Erythroblast (primary cell): ENCODE results near the gene CDC42SE2.
"Not testable (repeated sequence)": the region's sequence is repeated elsewhere in the genome, so short reads cannot be mapped to it uniquely, and the experiment has no call there.

Experiments used
- DNase-seq, 2 experiments: peaks; one replicate each; lab custom pipeline; 2025; lab: John Stamatoyannopoulos, UW
- GATA1 ChIP-seq: IDR thresholded peaks from 2 replicates; pipeline ENCODE4 v1.6.1; 2011; ENCODE audit warnings: low read depth, mild to moderate bottlenecking, control low read depth, low read length, moderate library complexity
- POLR2A ChIP-seq: IDR thresholded peaks from 2 replicates; pipeline ENCODE4 v1.6.1; 2011; ENCODE audit warnings: mild to moderate bottlenecking, low read length

CDC42SE2 gene

DNA sequence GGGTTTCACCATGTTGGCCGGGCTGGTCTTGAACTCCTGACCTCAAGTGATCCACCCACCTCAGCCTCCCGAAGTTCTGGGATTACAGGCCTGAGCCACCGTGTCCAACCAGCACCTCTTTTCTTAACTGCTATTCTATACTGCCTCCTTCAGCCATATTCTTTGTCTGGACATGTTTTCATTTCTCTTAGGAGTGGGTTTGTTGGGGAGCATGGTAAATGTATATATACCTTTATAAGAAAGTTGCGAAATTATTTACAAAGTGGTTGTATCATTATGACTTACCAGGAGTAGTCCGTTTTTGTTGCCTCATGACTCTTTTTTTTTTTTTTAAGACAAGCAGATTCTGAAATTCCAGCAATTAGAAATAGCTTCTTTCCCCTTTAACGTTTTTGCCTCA lies 38.7 kb downstream of the CDC42SE2 start:
- DNase-seq = no peak
- TF ChIP-seq POLR2A = no peak
- no peak for TF ChIP-seq GATA1

DNA sequence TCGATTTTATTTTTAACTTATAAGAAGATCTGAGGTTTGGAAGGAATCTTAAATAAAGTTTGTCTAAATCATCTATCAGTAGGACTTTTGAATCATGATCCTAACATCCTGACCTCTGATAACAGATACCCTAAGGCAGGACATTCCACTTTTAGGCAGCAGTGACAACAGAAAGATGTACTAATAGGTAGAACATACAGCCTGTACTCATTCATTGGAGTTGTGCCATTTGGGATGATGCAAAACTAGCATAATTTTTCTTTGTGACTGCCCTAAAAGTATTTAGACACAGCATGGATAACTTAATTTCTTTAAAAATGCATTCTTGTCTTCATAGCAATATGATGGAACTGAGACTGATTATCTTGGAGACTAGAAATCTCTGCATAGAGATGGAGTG lies 39.7 kb downstream of the CDC42SE2 start:
- peak in 1 of 2 experiments; percentile 12 for DNase-seq
- TF ChIP-seq POLR2A (no peak), GATA1 (no peak)

DNA sequence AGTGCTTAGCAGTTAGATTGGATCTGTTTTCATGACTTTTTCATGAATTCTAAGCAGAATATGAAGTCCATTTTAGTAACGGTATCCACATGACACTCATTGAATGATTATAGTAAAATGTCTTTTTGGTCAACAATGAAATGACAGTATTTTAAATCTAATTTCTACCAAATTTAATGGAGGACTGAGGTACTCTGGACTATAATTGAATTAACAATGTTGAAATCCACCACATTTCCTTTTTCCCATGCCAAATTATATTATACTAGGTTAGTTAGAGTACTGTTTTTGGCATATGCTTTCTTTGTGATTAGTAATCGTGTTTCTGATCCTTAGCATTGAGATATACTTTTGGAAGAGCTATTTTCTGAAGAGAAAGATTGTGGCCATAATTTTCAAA lies 40.6 kb downstream of the CDC42SE2 start:
- DNase-seq = no peak
- TF ChIP-seq POLR2A = no peak
- TF ChIP-seq GATA1 = no peak

DNA sequence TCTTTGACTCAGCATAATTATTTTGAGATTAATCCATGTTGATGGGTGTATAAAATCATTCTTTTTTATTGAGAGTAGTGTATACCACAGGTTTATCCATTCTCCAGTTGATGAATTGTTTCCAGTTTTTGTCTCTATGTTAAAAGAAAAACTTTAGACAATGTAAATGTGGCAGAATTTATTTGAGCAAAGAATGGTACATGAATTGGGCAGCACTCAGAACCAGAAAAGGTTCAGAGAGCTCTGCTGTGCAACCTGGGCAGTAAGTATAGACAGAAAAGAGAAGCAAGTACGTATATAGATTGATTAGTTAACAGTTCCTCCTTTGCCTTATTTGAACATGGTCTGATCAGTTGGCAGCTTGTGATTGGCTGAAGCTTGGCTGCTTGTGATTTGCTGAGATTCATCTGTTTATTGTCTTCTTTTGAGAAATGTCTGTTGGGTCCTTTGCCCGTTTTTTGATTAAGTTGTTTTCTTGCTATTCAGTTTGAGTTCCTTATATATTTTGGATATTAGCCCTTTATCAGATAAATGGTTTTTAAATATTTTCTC lies 41.4 kb downstream of the CDC42SE2 start:
- no peak for DNase-seq
- no peak for TF ChIP-seq POLR2A
- no peak for TF ChIP-seq GATA1

DNA sequence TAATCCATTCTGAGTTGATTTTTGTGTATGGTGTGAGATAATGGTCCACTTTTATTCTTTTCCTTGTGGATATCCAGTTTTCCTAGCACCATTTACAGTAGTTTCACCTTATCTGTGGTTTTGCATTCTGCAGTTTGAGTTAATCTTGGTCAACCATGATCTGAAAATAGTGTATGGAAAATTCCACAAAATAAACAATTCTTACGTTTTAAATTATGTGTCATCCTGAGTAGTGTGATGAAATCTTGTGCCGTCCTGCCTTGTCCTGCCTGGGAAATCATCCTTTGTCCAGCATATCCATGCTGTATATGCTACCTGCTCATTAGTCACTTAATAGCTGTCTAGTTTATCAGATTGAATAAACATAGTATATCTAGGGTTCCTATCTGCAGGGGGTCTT lies 42.1 kb downstream of the CDC42SE2 start:
- no peak for DNase-seq
- no peak for TF ChIP-seq POLR2A
- TF ChIP-seq GATA1 = no peak

DNA sequence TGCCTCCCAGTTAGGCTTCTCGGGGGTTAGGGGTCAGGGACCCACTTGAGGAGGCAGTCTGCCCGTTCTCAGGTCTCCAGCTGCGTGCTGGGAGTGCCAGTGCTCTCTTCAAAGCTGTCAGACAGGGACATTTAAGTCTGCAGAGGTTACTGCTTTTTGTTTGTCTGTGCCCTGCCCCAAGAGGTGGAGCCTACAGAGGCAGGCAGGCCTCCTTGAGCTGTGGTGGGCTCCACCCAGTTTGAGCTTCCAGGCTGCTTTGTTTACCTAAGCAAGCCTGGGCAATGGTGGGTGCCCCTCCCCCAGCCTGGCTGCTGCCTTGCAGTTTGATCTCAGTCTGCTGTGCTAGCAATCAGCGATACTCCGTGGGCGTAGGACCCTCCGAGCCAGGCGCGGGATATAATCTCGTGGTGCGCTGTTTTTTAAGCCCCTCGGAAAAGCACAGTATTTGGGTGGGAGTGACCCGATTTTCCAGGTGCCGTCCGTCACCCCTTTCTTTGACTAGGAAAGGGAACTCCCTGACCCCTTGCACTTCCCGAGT lies 48.5 kb downstream of the CDC42SE2 start:
- DNase-seq = not testable (repeated sequence)

DNA sequence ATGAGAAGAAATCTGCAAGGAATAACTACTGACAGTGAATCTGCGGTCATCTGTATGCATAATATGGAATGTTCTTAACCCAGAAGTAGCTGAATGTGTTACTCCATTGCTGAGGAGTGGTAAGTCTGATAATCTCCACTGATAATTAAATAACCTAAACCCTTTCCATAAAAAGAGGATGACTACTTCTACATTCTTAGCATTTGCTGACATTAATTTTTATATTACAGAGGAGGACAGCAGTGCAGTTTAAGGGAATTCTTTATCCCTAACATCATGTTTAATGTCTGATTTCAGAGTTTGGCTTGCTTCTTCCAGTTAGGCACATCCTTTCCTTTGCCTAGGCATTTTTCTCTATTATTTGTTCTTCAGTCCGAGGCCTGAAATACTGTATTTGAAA lies 52.2 kb downstream of the CDC42SE2 start:
- DNase-seq = no peak
- TF ChIP-seq GATA1 (no peak), POLR2A (no peak)

DNA sequence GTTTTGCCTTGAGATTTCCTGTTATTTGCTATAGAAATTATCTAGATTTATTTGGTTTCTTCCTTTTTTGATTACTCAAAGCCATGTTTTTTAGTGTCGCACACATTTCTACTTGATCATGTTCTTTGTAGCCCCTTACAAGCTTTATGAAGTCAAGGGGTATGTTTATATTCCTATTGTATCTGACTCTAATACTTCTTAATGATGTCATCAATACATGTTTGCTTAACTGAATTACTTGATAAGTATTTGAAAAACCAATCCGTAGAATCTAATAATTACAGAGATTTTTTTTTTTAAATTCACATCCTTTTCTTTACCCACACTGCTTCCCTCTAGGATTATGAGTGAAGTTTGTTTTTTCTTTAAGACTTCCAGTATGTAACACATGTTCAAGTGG lies 53.0 kb downstream of the CDC42SE2 start:
- TF ChIP-seq GATA1 (no peak), POLR2A (no peak)
- no peak for DNase-seq

DNA sequence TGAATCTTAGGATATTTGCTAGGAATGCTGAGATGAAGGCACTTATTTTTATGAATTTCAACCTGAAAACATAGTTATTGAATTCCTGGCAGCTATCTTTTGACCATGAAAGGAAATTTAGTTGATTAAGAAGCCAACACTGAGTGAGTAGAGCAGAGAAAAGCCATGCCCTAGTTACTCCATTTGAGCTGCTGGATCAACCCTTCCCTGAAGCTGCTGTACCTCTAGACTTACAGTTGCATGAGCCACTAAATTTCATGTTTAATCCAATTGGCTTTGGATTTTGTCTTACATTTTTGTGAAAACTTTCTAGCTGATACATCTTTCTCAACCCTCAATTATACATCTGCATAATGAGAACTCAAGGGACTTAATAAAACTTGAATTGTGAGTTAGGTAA lies 54.6 kb downstream of the CDC42SE2 start:
- DNase-seq = no peak
- TF ChIP-seq POLR2A (no peak), GATA1 (no peak)

DNA sequence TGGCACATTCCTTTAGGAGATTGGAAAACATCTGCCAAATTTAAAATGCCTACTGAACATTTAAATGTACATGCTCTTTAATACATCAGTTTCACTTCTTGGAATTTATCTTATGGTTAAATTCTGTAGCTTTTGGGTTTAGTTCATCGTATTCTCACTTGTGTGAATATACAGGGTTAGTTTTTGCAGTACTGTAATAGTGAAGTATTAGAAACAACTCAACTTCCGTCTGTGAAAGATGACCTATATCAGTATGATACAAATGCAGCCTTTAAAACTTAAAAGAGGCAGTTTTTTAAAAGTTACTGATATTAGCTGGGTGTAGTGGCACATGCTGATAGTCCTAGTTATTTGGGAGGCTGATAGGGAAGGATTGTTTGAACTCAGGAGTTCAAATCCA lies 57.2 kb downstream of the CDC42SE2 start:
- DNase-seq = no peak
- no peak for TF ChIP-seq POLR2A
- no peak for TF ChIP-seq GATA1

DNA sequence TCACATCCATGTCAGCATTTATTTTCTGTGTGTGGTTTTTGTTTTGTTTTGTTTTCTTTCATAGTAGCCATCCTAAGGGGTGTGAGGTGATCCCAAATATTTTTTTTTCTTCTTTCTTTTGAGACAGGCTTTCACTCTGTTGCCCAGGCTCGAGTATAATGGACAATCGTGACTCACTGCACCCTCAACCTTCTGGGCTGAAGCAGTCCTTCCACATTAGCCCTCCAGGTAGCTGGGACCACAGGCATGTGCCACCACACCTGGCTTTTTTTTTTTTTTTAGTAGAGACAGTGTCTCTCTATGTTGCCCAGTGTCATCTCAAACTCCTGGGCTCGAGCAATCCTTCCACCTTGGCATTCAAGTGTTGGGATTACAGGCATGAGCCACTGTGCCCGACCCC lies 59.1 kb downstream of the CDC42SE2 start:
- DNase-seq = no peak
- TF ChIP-seq POLR2A = no peak
- no peak for TF ChIP-seq GATA1

DNA sequence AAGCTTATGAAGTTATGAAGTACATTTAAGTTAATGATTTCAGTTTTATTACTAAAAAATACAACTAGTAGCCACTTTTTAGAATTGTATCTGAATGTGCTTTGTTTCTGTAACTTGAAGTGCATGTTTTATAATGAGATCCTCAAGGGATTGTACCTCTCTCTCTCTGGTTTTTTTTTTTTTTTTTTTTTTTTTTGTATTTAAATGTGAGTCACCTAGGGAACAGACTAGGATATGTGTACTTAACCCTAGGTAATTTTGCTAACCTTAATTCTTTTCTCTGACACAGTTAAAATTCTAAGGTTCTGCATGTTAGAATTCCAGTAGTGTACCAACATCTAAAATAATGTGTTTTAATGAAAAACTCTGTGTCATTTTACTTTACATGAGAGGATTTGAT lies 59.5 kb downstream of the CDC42SE2 start:
- TF ChIP-seq POLR2A (no peak), GATA1 (no peak)
- no peak for DNase-seq

DNA sequence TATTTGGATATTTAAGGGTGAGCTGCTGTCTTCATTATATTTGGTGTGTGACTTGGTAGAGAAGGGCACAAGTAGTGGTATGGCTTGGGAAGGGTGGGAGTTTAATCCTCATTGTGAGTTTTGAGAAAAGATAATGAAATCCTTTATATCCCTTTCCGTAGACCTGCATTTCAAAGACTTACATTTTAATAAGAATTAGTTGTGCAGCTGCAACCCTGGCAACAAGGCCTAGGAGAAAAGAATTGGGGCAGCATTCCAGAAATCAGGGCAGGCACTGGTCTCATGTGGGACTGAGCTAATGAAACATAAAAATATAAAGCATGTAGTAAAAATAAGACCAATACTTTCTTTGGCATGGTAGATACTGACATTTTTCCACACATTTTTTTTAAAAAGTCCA lies 60.5 kb downstream of the CDC42SE2 start:
- TF ChIP-seq POLR2A = no peak
- TF ChIP-seq GATA1 = no peak

DNA sequence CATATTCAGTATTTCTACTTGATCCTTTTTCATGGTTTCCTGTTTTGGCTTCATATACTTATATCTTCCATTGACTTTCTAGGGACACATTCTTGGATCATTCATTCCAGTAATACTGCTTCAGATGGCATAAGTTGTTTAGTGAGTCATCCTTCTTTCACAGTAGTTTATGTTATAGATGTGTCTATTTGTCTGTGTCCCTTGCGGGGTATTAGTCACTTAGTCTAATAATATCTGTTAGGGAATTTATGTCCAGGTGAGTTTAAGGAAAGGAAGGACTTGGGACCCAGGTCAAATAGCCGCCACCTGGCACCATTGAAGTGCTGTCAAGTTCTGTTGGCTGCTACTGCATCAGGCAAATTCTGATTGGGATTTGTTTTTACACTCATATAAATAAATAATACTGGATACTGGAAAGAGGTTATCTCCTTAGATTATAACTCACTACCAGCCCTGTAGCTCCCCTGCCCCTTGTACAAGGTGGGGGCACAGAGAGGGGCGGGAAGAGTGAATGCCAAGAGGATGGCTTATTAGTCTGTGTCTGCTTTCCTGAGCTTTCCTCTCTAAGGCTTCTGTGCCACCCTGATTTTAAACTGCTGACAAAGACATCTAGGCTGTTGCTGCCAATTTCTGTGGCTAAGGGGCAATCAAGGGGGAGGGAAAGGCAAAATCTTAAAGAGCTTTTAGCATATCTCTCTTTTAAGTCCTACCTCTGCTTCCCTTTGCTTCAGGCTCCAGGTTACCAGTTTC lies 64.9 kb downstream of the CDC42SE2 start:
- DNase-seq = no peak
- TF ChIP-seq GATA1 (no peak), POLR2A (no peak)

More for the DNA sequence above, 60.5 kb downstream of the CDC42SE2 start:
- DNase-seq = no peak

DNA sequence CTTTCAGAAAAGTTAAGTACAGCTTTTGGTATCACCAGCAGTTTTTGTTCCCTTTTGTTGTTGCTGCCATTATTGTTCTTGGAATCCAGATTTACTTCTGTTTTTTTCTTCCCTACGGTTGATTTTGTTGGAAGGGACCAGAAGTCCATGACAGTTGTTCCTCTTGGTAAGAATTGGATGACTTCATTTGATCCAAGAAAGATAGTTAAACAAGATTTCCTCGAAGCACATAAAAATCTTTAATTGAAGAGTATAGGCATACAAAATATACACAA lies 65.4 kb downstream of the CDC42SE2 start:
- DNase-seq = no peak
- TF ChIP-seq POLR2A (no peak), GATA1 (no peak)

DNA sequence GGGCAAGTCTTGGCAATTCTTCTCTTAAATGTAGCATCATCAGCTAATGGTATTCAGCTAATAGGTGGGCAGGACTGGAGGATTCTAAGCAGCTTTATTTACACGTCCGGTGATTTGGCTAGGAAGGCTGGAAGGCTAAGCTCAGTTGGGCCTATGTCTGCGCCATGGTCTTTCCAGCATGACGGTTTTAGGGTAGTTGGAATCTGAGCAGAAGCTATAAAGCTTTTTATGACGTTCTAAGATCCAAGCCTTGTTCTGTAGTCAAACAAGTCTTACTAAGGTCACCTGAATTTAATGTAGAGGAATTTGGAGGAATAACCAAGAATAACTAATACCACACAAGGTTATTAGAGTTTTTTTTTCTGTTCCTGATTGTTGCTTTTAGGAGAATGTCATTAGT lies 66.2 kb downstream of the CDC42SE2 start:
- DNase-seq = no peak
- no peak for TF ChIP-seq GATA1
- TF ChIP-seq POLR2A = no peak

DNA sequence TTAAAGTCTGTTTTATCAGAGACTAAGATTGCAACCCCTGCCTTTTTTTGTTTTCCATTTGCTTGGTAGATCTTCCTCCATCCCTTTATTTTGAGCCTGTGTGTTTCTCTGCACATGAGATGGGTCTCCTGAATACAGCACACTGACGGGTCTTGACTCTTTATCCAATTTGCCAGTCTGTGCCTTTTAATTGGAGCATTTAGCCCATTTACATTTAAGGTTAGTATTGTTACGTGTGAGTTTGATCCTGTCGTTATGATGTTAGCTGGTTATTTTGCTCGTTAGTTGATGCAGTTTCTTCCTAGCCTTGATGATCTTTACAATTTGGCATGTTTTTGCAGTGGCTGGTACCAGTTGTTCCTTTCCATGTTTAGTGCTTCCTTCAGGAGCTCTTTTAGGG lies 71.9 kb downstream of the CDC42SE2 start:
- DNase-seq = not testable (repeated sequence)

DNA sequence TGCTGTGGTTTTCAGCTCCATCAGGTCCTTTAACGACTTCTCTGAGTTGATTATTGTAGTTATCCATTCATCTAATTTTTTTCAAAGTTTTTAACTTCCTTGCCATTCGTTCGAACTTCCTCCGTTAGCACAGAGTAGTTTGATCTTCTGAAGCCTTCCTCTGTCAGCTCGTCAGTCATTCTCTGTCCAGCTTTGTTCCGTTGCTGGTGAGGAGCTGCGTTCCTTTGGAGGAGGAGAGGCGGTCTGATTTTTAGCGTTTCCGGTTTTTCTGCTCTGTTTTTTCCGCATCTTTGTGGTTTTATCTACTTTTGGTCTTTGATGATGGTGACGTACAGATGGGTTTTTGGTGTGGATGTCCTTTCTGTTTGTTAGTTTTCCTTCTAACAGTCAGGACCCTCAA lies 72.9 kb downstream of the CDC42SE2 start:
- not testable (repeated sequence) for DNase-seq

DNA sequence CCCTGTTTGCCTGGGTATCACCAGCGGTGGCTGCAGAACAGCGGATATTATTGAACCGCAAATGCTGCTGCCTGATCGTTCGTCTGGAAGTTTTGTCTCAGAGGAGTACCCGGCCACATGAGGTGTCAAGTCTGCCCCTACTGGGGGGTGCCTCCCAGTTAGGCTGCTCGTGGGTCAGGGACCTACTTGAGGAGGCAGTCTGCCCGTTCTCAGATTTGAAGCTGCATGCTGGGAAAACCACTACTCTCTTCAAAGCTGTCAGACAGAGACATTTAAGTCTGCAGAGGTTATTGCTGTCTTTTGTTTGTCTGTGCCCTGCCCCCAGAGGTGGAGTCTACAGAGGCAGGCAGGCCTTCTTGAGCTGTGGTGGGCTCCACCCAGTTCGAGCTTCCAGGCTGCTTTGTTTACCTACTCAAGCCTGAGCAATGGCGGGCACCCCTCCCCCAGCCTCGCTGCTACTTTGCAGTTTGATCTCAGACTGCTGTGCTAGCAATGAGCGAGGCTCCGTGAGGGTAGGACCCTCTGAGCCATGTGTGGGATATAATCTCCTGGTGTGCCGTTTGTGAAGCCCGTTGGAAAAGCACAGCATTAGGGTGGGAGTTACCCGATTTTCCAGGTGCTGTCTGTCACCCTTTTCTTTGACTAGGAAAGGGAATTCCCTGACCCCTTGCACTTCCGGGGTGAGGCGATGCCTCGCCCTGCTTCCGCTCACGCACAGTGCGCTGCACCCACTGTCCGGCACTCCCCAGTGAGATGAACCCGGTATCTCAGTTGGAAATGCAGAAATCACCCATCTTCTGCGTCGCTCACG lies 73.6 kb downstream of the CDC42SE2 start:
- DNase-seq = not testable (repeated sequence)
